ENCODE data around the gene BBS9.
"Not testable (repeated sequence)": the region's sequence is repeated elsewhere in the genome, so short reads cannot be mapped to it uniquely, and the experiment has no call there.

The BBS9 gene

GRCh38 chr7:33527008-33527407, 397.6 kb downstream of the BBS9 start:
- H3K9me3 ChIP-seq (ENCODE audit: control insufficient read depth in 2 of 2, low read length in 2 of 2); H3K4me1 ChIP-seq (ENCODE audit: control insufficient read depth in 2 of 2, insufficient read depth in 2 of 2, low read length in 2 of 2); H3K27me3 ChIP-seq (ENCODE audit: control insufficient read depth in 2 of 2, insufficient read depth in 2 of 2, low read length in 2 of 2); H3K36me3 ChIP-seq (ENCODE audit: control insufficient read depth in 2 of 2, insufficient read depth in 2 of 2, low read length in 2 of 2); H3K9ac ChIP-seq (ENCODE audit: low read depth in 1 of 2, low read length in 2 of 2); H3K27ac ChIP-seq (ENCODE audit: low read depth in 2 of 2, low read length in 2 of 2); H3K4me3 ChIP-seq (ENCODE audit: low read length in 2 of 2): not testable (repeated sequence)

- H3K27ac ChIP-seq (ENCODE audit: low read depth in 2 of 2, low read length in 2 of 2); H3K4me1 ChIP-seq (ENCODE audit: control insufficient read depth in 2 of 2, insufficient read depth in 2 of 2, low read length in 2 of 2); H3K9me3 ChIP-seq (ENCODE audit: control insufficient read depth in 2 of 2, low read length in 2 of 2); H3K36me3 ChIP-seq (ENCODE audit: control insufficient read depth in 2 of 2, insufficient read depth in 2 of 2, low read length in 2 of 2); H3K9ac ChIP-seq (ENCODE audit: low read depth in 1 of 2, low read length in 2 of 2); H3K4me3 ChIP-seq (ENCODE audit: low read length in 2 of 2); H3K27me3 ChIP-seq (ENCODE audit: control insufficient read depth in 2 of 2, insufficient read depth in 2 of 2, low read length in 2 of 2): not testable (repeated sequence)
These were observed 398.2 kb downstream of the BBS9 start for GRCh38 chr7:33527613-33528012.

GRCh38 chr7:33529070-33529469, 399.7 kb downstream of the BBS9 start:
- no peaks in the 10 kb centered on the region for H3K4me1 ChIP-seq (ENCODE audit: control insufficient read depth in 2 of 2, insufficient read depth in 2 of 2, low read length in 2 of 2)
- H3K9me3 ChIP-seq (ENCODE audit: control insufficient read depth in 2 of 2, low read length in 2 of 2), result no peaks in the 10 kb centered on the region
- no peak overlapping the region for H3K4me3 ChIP-seq (ENCODE audit: low read length in 2 of 2)
- H3K36me3 ChIP-seq (ENCODE audit: control insufficient read depth in 2 of 2, insufficient read depth in 2 of 2, low read length in 2 of 2), result no peaks in the 10 kb centered on the region
- H3K27me3 ChIP-seq (ENCODE audit: control insufficient read depth in 2 of 2, insufficient read depth in 2 of 2, low read length in 2 of 2), result no peaks in the 10 kb centered on the region
- H3K9ac ChIP-seq (ENCODE audit: low read depth in 1 of 2, low read length in 2 of 2), result no peak overlapping the region
- no peak overlapping the region for H3K27ac ChIP-seq (ENCODE audit: low read depth in 2 of 2, low read length in 2 of 2)

- Histone ChIP-seq H3K27me3 (ENCODE audit: control insufficient read depth in 2 of 2, insufficient read depth in 2 of 2, low read length in 2 of 2) (no peaks in the 10 kb centered on the region), H3K4me3 (ENCODE audit: low read length in 2 of 2) (no peak overlapping the region), H3K4me1 (ENCODE audit: control insufficient read depth in 2 of 2, insufficient read depth in 2 of 2, low read length in 2 of 2) (no peaks in the 10 kb centered on the region), H3K36me3 (ENCODE audit: control insufficient read depth in 2 of 2, insufficient read depth in 2 of 2, low read length in 2 of 2) (no peaks in the 10 kb centered on the region), H3K9ac (ENCODE audit: low read depth in 1 of 2, low read length in 2 of 2) (no peak overlapping the region), H3K9me3 (ENCODE audit: control insufficient read depth in 2 of 2, low read length in 2 of 2) (no peaks in the 10 kb centered on the region), H3K27ac (ENCODE audit: low read depth in 2 of 2, low read length in 2 of 2) (no peak overlapping the region)
These were observed 401.3 kb downstream of the BBS9 start for GRCh38 chr7:33530664-33531063.

- no peak overlapping the region for H3K4me3 ChIP-seq (ENCODE audit: low read length in 2 of 2)
- H3K4me1 ChIP-seq (ENCODE audit: control insufficient read depth in 2 of 2, insufficient read depth in 2 of 2, low read length in 2 of 2), result no peaks in the 10 kb centered on the region
- no peaks in the 10 kb centered on the region for H3K9me3 ChIP-seq (ENCODE audit: control insufficient read depth in 2 of 2, low read length in 2 of 2)
- no peak overlapping the region for H3K27ac ChIP-seq (ENCODE audit: low read depth in 2 of 2, low read length in 2 of 2)
- H3K27me3 ChIP-seq (ENCODE audit: control insufficient read depth in 2 of 2, insufficient read depth in 2 of 2, low read length in 2 of 2), result no peaks in the 10 kb centered on the region
- H3K9ac ChIP-seq (ENCODE audit: low read depth in 1 of 2, low read length in 2 of 2), result no peak overlapping the region
- H3K36me3 ChIP-seq (ENCODE audit: control insufficient read depth in 2 of 2, insufficient read depth in 2 of 2, low read length in 2 of 2), result no peaks in the 10 kb centered on the region
These were observed 402.5 kb downstream of the BBS9 start for GRCh38 chr7:33531888-33532287.

DNA sequence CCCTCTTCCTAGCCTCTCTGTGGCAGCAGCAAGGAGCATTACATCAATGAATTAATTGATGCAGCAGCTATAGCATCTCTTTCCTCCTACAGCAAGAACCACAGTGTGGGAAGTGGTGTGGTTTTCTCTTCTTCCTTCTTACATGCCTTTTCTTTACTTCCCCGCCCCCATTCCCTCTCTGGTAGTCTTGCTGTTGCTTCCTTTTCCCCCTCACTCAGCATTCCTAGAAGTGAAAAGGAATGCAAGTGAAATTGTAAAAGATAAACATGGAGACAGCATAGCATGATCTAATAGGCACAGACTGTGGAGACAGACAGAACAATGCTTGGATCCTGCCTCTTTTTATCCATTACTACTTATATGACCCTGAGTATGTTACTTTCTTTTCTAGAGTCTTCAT, 405.5 kb downstream of the BBS9 start:
- no peak overlapping the region for H3K27ac ChIP-seq (ENCODE audit: low read depth in 2 of 2, low read length in 2 of 2)
- H3K27me3 ChIP-seq (ENCODE audit: control insufficient read depth in 2 of 2, insufficient read depth in 2 of 2, low read length in 2 of 2), result no peaks in the 10 kb centered on the region
- no peaks in the 10 kb centered on the region for H3K4me1 ChIP-seq (ENCODE audit: control insufficient read depth in 2 of 2, insufficient read depth in 2 of 2, low read length in 2 of 2)
- no peak overlapping the region for H3K4me3 ChIP-seq (ENCODE audit: low read length in 2 of 2)
- no peaks in the 10 kb centered on the region for H3K36me3 ChIP-seq (ENCODE audit: control insufficient read depth in 2 of 2, insufficient read depth in 2 of 2, low read length in 2 of 2)
- no peak overlapping the region for H3K9ac ChIP-seq (ENCODE audit: low read depth in 1 of 2, low read length in 2 of 2)
- no peaks in the 10 kb centered on the region for H3K9me3 ChIP-seq (ENCODE audit: control insufficient read depth in 2 of 2, low read length in 2 of 2)

DNA sequence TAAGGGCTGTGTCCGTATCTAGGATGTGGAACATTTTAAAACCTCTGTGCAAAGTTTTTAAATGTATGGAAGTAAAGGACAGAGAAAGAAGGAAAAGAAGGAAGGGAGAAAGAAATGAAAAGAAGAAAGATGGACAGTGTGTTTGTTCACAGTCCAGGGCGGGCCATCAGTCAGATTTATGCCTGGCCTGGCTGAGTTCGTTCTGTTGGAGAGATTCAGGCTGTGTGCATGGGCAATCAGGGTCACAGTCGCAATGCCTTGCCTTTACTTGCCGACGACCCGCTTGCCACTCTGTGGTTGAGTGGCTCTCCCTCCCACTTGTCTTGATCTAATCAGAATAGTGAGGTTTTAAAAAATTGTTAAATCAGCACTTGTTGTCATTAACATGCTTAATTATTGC, 406.6 kb downstream of the BBS9 start:
- no peaks in the 10 kb centered on the region for H3K4me1 ChIP-seq (ENCODE audit: control insufficient read depth in 2 of 2, insufficient read depth in 2 of 2, low read length in 2 of 2)
- no peak overlapping the region for H3K4me3 ChIP-seq (ENCODE audit: low read length in 2 of 2)
- no peak overlapping the region for H3K27ac ChIP-seq (ENCODE audit: low read depth in 2 of 2, low read length in 2 of 2)
- no peak overlapping the region for H3K9ac ChIP-seq (ENCODE audit: low read depth in 1 of 2, low read length in 2 of 2)
- no peaks in the 10 kb centered on the region for H3K27me3 ChIP-seq (ENCODE audit: control insufficient read depth in 2 of 2, insufficient read depth in 2 of 2, low read length in 2 of 2)
- no peaks in the 10 kb centered on the region for H3K9me3 ChIP-seq (ENCODE audit: control insufficient read depth in 2 of 2, low read length in 2 of 2)
- H3K36me3 ChIP-seq (ENCODE audit: control insufficient read depth in 2 of 2, insufficient read depth in 2 of 2, low read length in 2 of 2), result no peaks in the 10 kb centered on the region

DNA sequence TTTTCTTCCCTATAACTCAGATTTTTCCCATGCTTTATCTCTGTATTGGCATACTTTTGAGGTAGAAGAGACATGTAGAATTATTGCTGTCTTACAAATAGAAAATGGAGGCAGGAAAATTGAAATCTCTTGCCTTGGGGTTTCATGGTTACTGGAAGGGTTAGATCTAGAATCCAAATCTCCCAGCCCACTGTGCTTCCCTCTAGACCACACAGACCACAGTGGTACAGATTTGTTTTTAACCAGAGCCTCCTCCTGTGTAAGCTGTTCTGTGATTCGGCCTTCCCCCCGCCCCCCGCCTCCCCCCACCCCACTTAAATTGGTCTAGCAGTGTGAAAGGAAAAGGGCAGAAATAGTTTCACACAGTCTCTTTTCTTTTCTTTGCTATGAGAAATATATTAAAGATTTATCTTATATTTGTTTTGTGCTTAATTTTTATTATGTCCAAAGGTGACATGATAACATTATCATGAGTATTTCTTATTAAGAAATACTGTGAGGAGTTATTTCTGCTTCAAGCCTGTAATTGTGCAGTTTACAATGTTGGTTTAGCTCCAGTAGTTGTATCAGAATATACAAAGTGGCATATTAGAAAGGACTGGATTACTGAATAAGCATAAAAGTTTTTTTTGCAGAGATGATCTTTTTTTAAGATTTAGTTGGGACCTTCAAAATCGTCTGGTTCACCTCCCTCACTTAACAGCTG, 407.2 kb downstream of the BBS9 start:
- no peak overlapping the region for H3K27ac ChIP-seq (ENCODE audit: low read depth in 2 of 2, low read length in 2 of 2)
- H3K4me1 ChIP-seq (ENCODE audit: control insufficient read depth in 2 of 2, insufficient read depth in 2 of 2, low read length in 2 of 2), result no peaks in the 10 kb centered on the region

GRCh38 chr7:33537104-33537477, 407.7 kb downstream of the BBS9 start:
- Histone ChIP-seq H3K27me3 (ENCODE audit: control insufficient read depth in 2 of 2, insufficient read depth in 2 of 2, low read length in 2 of 2) (no peaks in the 10 kb centered on the region), H3K9me3 (ENCODE audit: control insufficient read depth in 2 of 2, low read length in 2 of 2) (no peaks in the 10 kb centered on the region), H3K36me3 (ENCODE audit: control insufficient read depth in 2 of 2, insufficient read depth in 2 of 2, low read length in 2 of 2) (no peaks in the 10 kb centered on the region), H3K4me3 (ENCODE audit: low read length in 2 of 2) (no peak overlapping the region), H3K9ac (ENCODE audit: low read depth in 1 of 2, low read length in 2 of 2) (no peak overlapping the region), H3K4me1 (ENCODE audit: control insufficient read depth in 2 of 2, insufficient read depth in 2 of 2, low read length in 2 of 2) (no peaks in the 10 kb centered on the region), H3K27ac (ENCODE audit: low read depth in 2 of 2, low read length in 2 of 2) (no peak overlapping the region)

More for the DNA sequence above, 407.2 kb downstream of the BBS9 start:
- Histone ChIP-seq H3K36me3 (ENCODE audit: control insufficient read depth in 2 of 2, insufficient read depth in 2 of 2, low read length in 2 of 2) (no peaks in the 10 kb centered on the region), H3K9ac (ENCODE audit: low read depth in 1 of 2, low read length in 2 of 2) (no peak overlapping the region), H3K9me3 (ENCODE audit: control insufficient read depth in 2 of 2, low read length in 2 of 2) (no peaks in the 10 kb centered on the region), H3K4me3 (ENCODE audit: low read length in 2 of 2) (no peak overlapping the region), H3K27me3 (ENCODE audit: control insufficient read depth in 2 of 2, insufficient read depth in 2 of 2, low read length in 2 of 2) (no peaks in the 10 kb centered on the region)

DNA sequence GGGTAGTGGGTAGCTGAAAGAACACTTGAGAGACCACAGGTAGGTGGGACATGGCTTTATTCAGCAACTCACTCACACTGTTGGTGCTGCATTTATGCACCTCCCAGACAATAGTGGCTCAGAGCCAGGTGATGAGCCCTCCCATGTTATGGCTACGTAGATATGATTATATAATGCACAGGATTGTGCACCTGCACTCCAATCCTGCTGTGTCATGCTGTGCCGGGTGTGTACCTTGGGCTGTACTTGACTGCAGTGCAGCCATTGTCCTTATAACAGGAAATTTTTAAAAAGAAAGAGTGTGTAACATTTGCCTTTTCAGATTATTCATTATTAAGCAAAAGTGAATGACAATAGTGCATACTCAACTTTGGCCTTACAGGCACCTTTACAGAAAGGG, 409.8 kb downstream of the BBS9 start:
- Histone ChIP-seq H3K4me3 (ENCODE audit: low read length in 2 of 2) (no peak overlapping the region), H3K9me3 (ENCODE audit: control insufficient read depth in 2 of 2, low read length in 2 of 2) (no peaks in the 10 kb centered on the region), H3K27me3 (ENCODE audit: control insufficient read depth in 2 of 2, insufficient read depth in 2 of 2, low read length in 2 of 2) (no peaks in the 10 kb centered on the region), H3K36me3 (ENCODE audit: control insufficient read depth in 2 of 2, insufficient read depth in 2 of 2, low read length in 2 of 2) (no peaks in the 10 kb centered on the region), H3K27ac (ENCODE audit: low read depth in 2 of 2, low read length in 2 of 2) (no peak overlapping the region), H3K9ac (ENCODE audit: low read depth in 1 of 2, low read length in 2 of 2) (no peak overlapping the region), H3K4me1 (ENCODE audit: control insufficient read depth in 2 of 2, insufficient read depth in 2 of 2, low read length in 2 of 2) (no peaks in the 10 kb centered on the region)

All from mucosa of rectum (tissue), 2 donors.